ENCODE results near the gene STAC3.

DNA sequence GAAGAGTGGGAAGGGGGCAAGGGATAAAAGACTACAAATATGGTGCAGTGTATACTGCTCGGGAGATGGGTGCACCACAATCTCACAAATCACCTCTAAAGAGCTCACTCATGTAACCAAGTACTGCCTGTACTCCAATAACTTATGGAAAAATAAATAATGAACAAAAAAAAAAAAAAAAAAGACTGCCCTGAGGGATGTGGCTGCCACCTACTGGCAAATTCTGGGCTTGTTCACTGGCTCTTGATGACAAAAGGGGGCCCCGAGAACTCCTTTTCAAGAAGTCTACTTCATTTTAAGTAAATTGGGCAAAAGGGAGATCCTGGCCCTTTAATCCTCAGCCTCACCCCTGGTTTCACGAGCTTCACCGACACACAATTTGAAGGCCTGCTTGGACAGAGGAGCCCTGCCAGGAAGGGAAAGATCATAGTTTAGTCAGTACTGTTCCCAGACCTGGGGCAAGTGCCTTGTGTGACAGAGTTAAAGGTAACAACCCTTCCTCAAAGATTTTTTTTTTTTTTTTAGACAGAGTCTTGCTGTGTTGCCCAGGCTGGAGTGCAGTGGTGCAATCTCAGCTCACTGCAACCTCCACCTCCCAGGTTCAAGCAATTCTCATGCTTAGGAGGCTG is 26.1 kb upstream of the STAC3 start:
- no peak for TF ChIP-seq POLR2A (IDR thresholded peaks at IDR 0.05)
- TF ChIP-seq, protein P1, sequence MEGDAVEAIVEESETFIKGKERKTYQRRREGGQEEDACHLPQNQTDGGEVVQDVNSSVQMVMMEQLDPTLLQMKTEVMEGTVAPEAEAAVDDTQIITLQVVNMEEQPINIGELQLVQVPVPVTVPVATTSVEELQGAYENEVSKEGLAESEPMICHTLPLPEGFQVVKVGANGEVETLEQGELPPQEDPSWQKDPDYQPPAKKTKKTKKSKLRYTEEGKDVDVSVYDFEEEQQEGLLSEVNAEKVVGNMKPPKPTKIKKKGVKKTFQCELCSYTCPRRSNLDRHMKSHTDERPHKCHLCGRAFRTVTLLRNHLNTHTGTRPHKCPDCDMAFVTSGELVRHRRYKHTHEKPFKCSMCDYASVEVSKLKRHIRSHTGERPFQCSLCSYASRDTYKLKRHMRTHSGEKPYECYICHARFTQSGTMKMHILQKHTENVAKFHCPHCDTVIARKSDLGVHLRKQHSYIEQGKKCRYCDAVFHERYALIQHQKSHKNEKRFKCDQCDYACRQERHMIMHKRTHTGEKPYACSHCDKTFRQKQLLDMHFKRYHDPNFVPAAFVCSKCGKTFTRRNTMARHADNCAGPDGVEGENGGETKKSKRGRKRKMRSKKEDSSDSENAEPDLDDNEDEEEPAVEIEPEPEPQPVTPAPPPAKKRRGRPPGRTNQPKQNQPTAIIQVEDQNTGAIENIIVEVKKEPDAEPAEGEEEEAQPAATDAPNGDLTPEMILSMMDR (IDR thresholded peaks at IDR 0.05): peak in 4 of 6 experiments; percentile 18 to 51 (median 44)

Measured in adrenal gland (tissue), 5 donors.